Common myeloid progenitor, CD34-positive (primary cell): ENCODE measurements around the gene FAS.

Source experiments
- CTCF ChIA-PET: fragments of 350-600 bp; sonication (Branson Sonifier 250); formaldehyde crosslinking; loops from one replicate; lab custom pipeline; 2021; ENCODE audit warnings: antibody characterized with exemption; lab: Charles Lee
- POLR2A ChIA-PET: fragments of 350-600 bp; sonication (Branson Sonifier 250); formaldehyde crosslinking; loops from one replicate; lab custom pipeline; 2021; ENCODE audit warnings: antibody characterized with exemption; lab: Charles Lee
- DNase-seq, 3 donors: peaks; one replicate each; pipeline versions ENCODE4 v3.0.0 to v3.0.0-alpha.2; 2013
- H3K27ac ChIP-seq, 2 experiments: 1 replicate in 1 of 2; 2 replicates in 1 of 2; pipeline ENCODE4 v1.7.0; 2013; ENCODE audit warnings: inconsistent platforms in 2 of 2, low read length in 2 of 2, mild to moderate bottlenecking in 2 of 2, low read depth in 1 of 2, moderate library complexity in 1 of 2; ENCODE audit not compliant: severe bottlenecking in 2 of 2, insufficient read depth in 1 of 2, poor library complexity in 1 of 2
- H3K27me3 ChIP-seq, 5 experiments: replicated peaks in 2 of 5; 1 replicate in 3 of 5; 2 replicates in 2 of 5; pipeline versions ENCODE4 v1.6.1 to v1.7.0; 2013; ENCODE audit warnings: low read length in 4 of 5, mild to moderate bottlenecking in 2 of 5, moderate library complexity in 2 of 5, inconsistent platforms in 1 of 5; ENCODE audit not compliant: insufficient read depth in 5 of 5, control insufficient read depth in 4 of 5
- H3K36me3 ChIP-seq, 4 experiments: 1 replicate in 2 of 4; 2 replicates in 2 of 4; pipeline versions ENCODE4 v1.6.1 to v1.7.0; 2013; ENCODE audit warnings: low read length in 3 of 4, control low read depth in 1 of 4, mild to moderate bottlenecking in 1 of 4; ENCODE audit not compliant: control insufficient read depth in 4 of 4, insufficient read depth in 4 of 4
- H3K4me1 ChIP-seq, 4 experiments: 1 replicate in 3 of 4; 2 replicates in 1 of 4; pipeline versions ENCODE4 v1.6.1 to v1.7.1; 2013; ENCODE audit warnings: low read length in 3 of 4, mild to moderate bottlenecking in 3 of 4, control low read depth in 1 of 4, inconsistent platforms in 1 of 4, moderate library complexity in 1 of 4; ENCODE audit not compliant: control insufficient read depth in 4 of 4, insufficient read depth in 4 of 4; ENCODE audit errors: control extremely low read depth in 1 of 4
- H3K4me3 ChIP-seq, 7 experiments: 1 replicate in 4 of 7; 2 replicates in 3 of 7; pipeline versions ENCODE4 v1.5.1 to v1.7.0; 2013; ENCODE audit warnings: mild to moderate bottlenecking in 7 of 7, low read length in 6 of 7, moderate library complexity in 6 of 7, inconsistent platforms in 2 of 7, low read depth in 2 of 7, control low read depth in 1 of 7; ENCODE audit not compliant: insufficient read depth in 4 of 7, control insufficient read depth in 1 of 7; ENCODE audit errors: extremely low read depth in 1 of 7
- H3K9me3 ChIP-seq, 5 experiments: 1 replicate in 4 of 5; 2 replicates in 1 of 5; pipeline versions ENCODE4 v1.6.1 to v1.7.1; 2013; ENCODE audit warnings: low read length in 4 of 5, mild to moderate bottlenecking in 2 of 5, inconsistent platforms in 1 of 5, low read depth in 1 of 5, moderate library complexity in 1 of 5; ENCODE audit not compliant: control insufficient read depth in 4 of 5, insufficient read depth in 2 of 5; ENCODE audit errors: control extremely low read depth in 1 of 5
- WGBS: methylation state at CpG from one replicate; pipeline ENCODE4 v1.1.5; 2013; ENCODE audit not compliant: insufficient coverage; 5-methylcytosine and 5-hydroxymethylcytosine counted together

Gene FAS

DNA sequence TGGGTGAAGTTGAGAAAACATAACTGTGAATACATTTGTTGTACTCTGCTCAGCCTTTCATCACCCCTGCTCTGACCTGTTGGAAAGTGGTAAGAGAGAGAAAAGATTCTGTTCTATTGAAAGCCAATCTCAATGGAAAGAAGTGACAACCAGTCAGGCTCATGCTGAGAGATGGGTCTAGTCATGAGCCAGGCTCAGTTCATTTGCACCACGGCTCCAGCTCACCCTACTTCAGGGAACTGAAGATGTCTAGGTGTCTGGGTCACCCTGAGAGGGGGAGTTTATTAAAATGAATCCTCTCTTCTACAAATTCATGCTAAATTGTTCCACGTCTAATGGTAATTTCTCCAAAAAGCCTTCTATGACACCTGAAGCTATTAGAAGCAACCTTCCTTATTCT, 12.1 kb upstream of the FAS start:
- H3K4me3 ChIP-seq, result no peak overlapping the region
- no peak for DNase-seq
- no CpG with 5 or more reads among the region's 2 CpGs for WGBS
- no peak overlapping the region for H3K27ac ChIP-seq
- CTCF ChIA-PET, result interaction anchor here (0.6 to 5.5 kb wide), 3 partner anchors 9 to 44 kb away, joined by 3 to 31 read pairs (median 9); no protein-coding TSS in a partner anchor
- POLR2A ChIA-PET, result no interaction called here
- no peaks in the 10 kb centered on the region for H3K9me3 ChIP-seq
- peaks cover 6 to 27% (median 19%) of the 10 kb centered on the region in 4 experiments for H3K4me1 ChIP-seq
- H3K36me3 ChIP-seq, result no peaks in the 10 kb centered on the region
- H3K27me3 ChIP-seq, result no peaks in the 10 kb centered on the region

DNA sequence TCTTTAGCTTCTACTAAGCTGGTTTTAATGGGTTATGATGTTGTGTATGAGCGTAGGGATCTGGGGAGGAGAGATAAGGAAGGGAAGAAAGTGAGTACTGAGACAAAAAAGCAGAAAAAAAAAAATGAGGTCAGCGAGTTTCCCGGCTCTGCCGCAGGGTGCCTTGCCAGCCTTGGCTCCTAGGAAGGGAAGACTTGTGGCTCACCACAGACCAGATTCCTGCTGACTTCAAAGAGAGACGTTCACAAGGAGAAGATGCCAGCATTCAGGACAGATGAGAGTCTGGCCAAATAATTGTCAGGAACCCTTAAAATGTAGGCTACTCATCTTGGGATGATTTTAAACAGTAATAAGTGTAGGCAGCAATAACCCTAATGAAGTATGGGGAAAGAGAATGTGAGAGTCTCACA, 11.4 kb upstream of the FAS start:
- ChIA-PET POLR2A (interaction anchor here (0.6 kb wide), 1 partner anchor 21 kb away, joined by 3 read pairs; no protein-coding TSS in a partner anchor), CTCF (interaction anchor here (0.8 to 5.5 kb wide), 3 partner anchors 8 to 44 kb away, joined by 5 to 31 read pairs (median 9); partner anchors contain the start of gene FAS)
- no peaks in the 10 kb centered on the region for H3K27me3 ChIP-seq
- DNase-seq, result peak; percentile 45 to 65 (median 47)
- H3K4me1 ChIP-seq, result peaks cover 6 to 27% (median 19%) of the 10 kb centered on the region in 4 experiments
- peak overlapping the region in 1 of 7 experiments; percentile 54 for H3K4me3 ChIP-seq
- no peak overlapping the region for H3K27ac ChIP-seq
- 0% methylated on average over 5 of the region's 5 CpGs for WGBS
- H3K9me3 ChIP-seq, result no peaks in the 10 kb centered on the region
- no peaks in the 10 kb centered on the region for H3K36me3 ChIP-seq

DNA sequence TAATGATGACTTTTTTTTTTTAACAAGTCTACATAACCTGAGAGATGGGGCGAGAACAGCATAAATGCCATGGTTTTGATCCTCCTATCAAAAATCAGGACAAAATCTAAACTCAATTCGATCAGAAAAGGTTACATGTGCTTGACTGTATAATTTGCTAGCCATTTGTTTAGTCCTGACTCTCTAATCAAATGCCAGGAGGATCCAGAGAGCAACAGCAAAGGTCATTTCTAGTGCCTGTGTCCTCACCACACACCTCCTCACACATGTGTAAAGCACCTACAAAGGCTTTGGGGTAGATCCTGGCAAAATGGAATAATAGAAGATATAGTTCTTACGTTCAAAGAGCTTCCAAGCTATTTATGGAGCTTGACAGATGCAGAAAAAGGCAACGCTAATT, 11.0 kb upstream of the FAS start:
- Histone ChIP-seq H3K27me3 (no peaks in the 10 kb centered on the region), H3K9me3 (no peaks in the 10 kb centered on the region), H3K27ac (no peak overlapping the region), H3K4me3 (no peak overlapping the region), H3K4me1 (peaks cover 6 to 24% (median 17%) of the 10 kb centered on the region in 4 experiments), H3K36me3 (no peaks in the 10 kb centered on the region)
- CTCF ChIA-PET, result interaction anchor here (0.6 to 5.5 kb wide), 4 partner anchors 8 to 45 kb away, joined by 3 to 31 read pairs (median 7); partner anchors contain the start of gene FAS
- DNase-seq, result no peak
- POLR2A ChIA-PET, result interaction anchor here (0.6 kb wide), 1 partner anchor 22 kb away, joined by 3 read pairs; no protein-coding TSS in a partner anchor
- 95% methylated on average over 2 of the region's 4 CpGs for WGBS

DNA sequence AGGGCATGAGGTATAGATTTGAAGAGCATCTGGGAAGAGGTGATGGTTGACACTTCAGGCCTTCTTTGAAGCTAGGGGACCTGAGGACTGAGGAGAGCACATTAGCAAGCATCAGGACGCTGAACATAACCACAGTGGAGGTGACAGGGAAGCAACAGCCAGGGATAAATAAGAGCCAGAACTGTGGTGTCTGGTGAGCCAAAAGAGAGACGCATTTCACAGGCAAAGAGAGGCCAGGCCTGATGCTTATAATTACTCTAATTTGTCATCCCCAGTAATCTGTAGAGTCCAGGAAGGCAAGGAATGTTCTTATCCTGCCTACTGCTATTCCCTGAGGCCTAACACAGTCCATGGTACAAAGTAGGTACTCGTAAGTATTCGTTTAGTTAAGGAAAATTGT, 10.4 kb upstream of the FAS start:
- H3K4me1 ChIP-seq, result peaks cover 6 to 22% (median 13%) of the 10 kb centered on the region in 4 experiments
- H3K27me3 ChIP-seq, result no peaks in the 10 kb centered on the region
- H3K36me3 ChIP-seq, result no peaks in the 10 kb centered on the region
- CTCF ChIA-PET, result interaction anchor here (0.6 to 5.5 kb wide), 3 partner anchors 10 to 46 kb away, joined by 3 to 31 read pairs (median 3); partner anchors contain the start of gene FAS
- POLR2A ChIA-PET, result no interaction called here
- no peak overlapping the region for H3K4me3 ChIP-seq
- DNase-seq, result no peak
- H3K9me3 ChIP-seq, result no peaks in the 10 kb centered on the region
- no peak overlapping the region for H3K27ac ChIP-seq
- 100% methylated on average over 4 of the region's 4 CpGs for WGBS

DNA sequence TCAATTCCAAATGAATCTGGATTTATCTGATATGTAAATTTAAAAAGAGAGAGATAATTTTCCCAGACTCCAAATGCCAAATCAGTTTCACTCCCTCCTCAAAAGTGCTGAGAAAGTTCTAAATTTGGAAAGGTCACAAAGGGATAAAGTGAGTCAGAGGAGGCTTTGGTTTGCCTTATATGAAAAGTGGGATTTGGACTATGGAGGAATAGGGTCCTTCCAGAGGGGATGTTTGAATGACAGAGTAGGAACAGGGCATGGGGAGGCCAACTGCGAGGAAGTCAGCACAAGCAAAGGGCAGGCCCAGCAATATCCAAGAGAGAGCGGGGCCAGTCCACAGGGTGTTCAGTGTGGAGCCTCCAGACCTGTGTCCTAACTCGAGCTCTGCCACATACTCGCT, 9.8 kb upstream of the FAS start:
- H3K36me3 ChIP-seq, result no peaks in the 10 kb centered on the region
- H3K9me3 ChIP-seq, result no peaks in the 10 kb centered on the region
- WGBS, result 100% methylated on average over 2 of the region's 4 CpGs
- ChIA-PET CTCF (interaction anchor here (1.1 to 5.5 kb wide), 2 partner anchors 10 to 46 kb away, joined by 3 to 31 read pairs; partner anchors contain the start of gene FAS), POLR2A (no interaction called here)
- H3K4me3 ChIP-seq, result no peak overlapping the region
- H3K27ac ChIP-seq, result no peak overlapping the region
- H3K4me1 ChIP-seq, result peaks cover 6 to 17% (median 8%) of the 10 kb centered on the region in 4 experiments
- DNase-seq, result no peak
- H3K27me3 ChIP-seq, result no peaks in the 10 kb centered on the region

DNA sequence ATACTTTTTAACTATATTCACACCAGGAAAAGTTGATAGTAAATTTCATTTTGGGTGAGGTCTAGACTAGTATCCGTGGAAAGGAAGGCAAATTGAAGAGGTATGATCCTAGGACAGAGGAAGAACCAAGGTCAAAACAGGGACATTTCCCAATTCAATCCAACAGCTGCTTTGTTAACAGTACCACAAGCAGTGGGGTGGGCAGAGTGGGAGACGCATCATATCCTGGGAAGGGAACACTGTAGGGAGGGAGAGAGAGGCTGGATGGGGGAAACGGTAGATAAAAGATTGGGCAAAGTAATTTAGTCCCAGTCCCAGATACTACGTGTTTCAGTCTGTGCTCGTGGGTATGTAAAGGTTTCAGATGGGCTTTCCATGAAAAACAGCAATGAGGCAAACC, 9.2 kb upstream of the FAS start:
- Histone ChIP-seq H3K4me3 (no peak overlapping the region), H3K27ac (no peak overlapping the region), H3K27me3 (no peaks in the 10 kb centered on the region), H3K9me3 (no peaks in the 10 kb centered on the region), H3K4me1 (peaks cover 6 to 15% (median 8%) of the 10 kb centered on the region in 4 experiments), H3K36me3 (no peaks in the 10 kb centered on the region)
- 92% methylated on average over 5 of the region's 5 CpGs for WGBS
- CTCF ChIA-PET, result interaction anchor here (1.5 to 5.5 kb wide), 2 partner anchors 9 to 47 kb away, joined by 3 to 31 read pairs; partner anchors contain the start of gene FAS
- no peak for DNase-seq
- POLR2A ChIA-PET, result no interaction called here

DNA sequence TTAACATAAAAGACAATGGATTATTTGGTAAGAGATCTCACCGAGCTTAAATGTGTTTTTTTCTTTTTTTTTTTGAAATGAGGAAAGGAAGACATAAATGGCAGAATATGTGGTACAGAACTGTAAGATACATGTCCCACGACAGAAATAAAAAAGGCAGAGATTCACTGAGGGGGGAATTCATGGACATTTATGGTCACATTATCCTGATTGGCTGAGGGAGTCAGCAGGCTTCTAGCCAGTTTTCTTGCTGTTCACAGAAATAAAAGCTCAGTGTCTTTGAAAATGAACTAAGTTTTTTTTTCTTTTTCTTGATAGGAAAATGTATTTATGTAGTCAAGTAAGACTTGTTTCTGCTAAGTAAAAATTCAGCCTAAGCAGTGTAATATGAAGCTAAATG, 8.2 kb upstream of the FAS start:
- no peak for DNase-seq
- 93% methylated on average over 2 of the region's 2 CpGs for WGBS
- Histone ChIP-seq H3K4me1 (peaks cover 6 to 22% (median 8%) of the 10 kb centered on the region in 4 experiments), H3K36me3 (no peaks in the 10 kb centered on the region), H3K4me3 (no peak overlapping the region), H3K9me3 (no peaks in the 10 kb centered on the region), H3K27me3 (no peaks in the 10 kb centered on the region), H3K27ac (no peak overlapping the region)
- ChIA-PET CTCF (interaction anchor here (1.5 to 5.5 kb wide), 2 partner anchors 8 to 48 kb away, joined by 3 to 31 read pairs; partner anchors contain the start of gene FAS), POLR2A (interaction anchor here (0.6 kb wide), 1 partner anchor 261 kb away, joined by 3 read pairs; no protein-coding TSS in a partner anchor)
